Hepatocyte (in vitro differentiated cells): ENCODE measurements around the gene EIF2B1. TPM values are rescaled to one million over a fixed set of nuclear protein-coding genes. Genes with fewer than 3 reads are reported as not detected.

Experiments used
- DNase-seq: peaks from one replicate; pipeline ENCODE4 v3.0.0-alpha.2; 2016; ENCODE audit warnings: low spot score
- H2AFZ ChIP-seq: fragments of 200-600 bp; sonication (generic); 2 replicates; pipeline ENCODE4 v1.6.0; 2016; ENCODE audit warnings: antibody characterized with exemption, mild to moderate bottlenecking
- H3K27ac ChIP-seq: fragments of 200-600 bp; sonication (generic); 2 replicates; pipeline ENCODE4 v1.5.1; 2016; ENCODE audit warnings: mild to moderate bottlenecking
- H3K27me3 ChIP-seq: fragments of 200-600 bp; sonication (generic); 2 replicates; pipeline ENCODE4 v1.6.1; 2016
- H3K36me3 ChIP-seq: fragments of 200-600 bp; sonication (generic); replicated peaks from 2 replicates; pipeline ENCODE4 v1.5.1; 2016; ENCODE audit warnings: low read depth; ENCODE audit not compliant: insufficient read depth
- H3K4me1 ChIP-seq: fragments of 200-600 bp; sonication (generic); 2 replicates; pipeline ENCODE4 v1.5.1; 2016; ENCODE audit warnings: mild to moderate bottlenecking, moderate library complexity; ENCODE audit not compliant: insufficient read depth
- H3K4me2 ChIP-seq: fragments of 200-600 bp; sonication (generic); 2 replicates; pipeline ENCODE4 v1.6.0; 2016
- H3K4me3 ChIP-seq: fragments of 200-600 bp; sonication (generic); 2 replicates; pipeline ENCODE4 v1.5.1; 2016; ENCODE audit warnings: mild to moderate bottlenecking
- H3K79me2 ChIP-seq: fragments of 200-600 bp; sonication (generic); 2 replicates; pipeline ENCODE4 v1.6.0; 2017; ENCODE audit warnings: mild to moderate bottlenecking
- H3K9me2 ChIP-seq: fragments of 200-600 bp; sonication (generic); replicated peaks from 2 replicates; pipeline ENCODE4 v1.6.0; 2017; ENCODE audit warnings: mild to moderate bottlenecking; ENCODE audit not compliant: insufficient read depth
- H3K9me3 ChIP-seq: fragments of 200-600 bp; sonication (generic); 2 replicates; pipeline ENCODE4 v1.5.1; 2016; ENCODE audit warnings: low read depth, mild to moderate bottlenecking
- H4K20me1 ChIP-seq: fragments of 200-600 bp; sonication (generic); 2 replicates; pipeline ENCODE4 v1.6.0; 2016; ENCODE audit warnings: mild to moderate bottlenecking; ENCODE audit not compliant: insufficient read depth, poor library complexity, severe bottlenecking
- CTCF ChIP-seq: fragments of 200-600 bp; sonication (generic); IDR thresholded peaks from 2 replicates; pipeline ENCODE4 v1.5.1; 2016; ENCODE audit warnings: antibody characterized with exemption, mild to moderate bottlenecking; ENCODE audit not compliant: poor library complexity
- EZH2 ChIP-seq: fragments of 200-600 bp; sonication (generic); IDR thresholded peaks from 2 replicates; pipeline ENCODE4 v1.6.1; 2016; ENCODE audit warnings: antibody characterized with exemption, mild to moderate bottlenecking, borderline replicate concordance
- EZH2phosphoT487 ChIP-seq: fragments of 200-600 bp; sonication (generic); IDR thresholded peaks from one replicate; pipeline ENCODE4 v1.6.1; 2018; ENCODE audit warnings: antibody characterized with exemption, mild to moderate bottlenecking, low read depth, moderate library complexity; ENCODE audit not compliant: unreplicated experiment, severe bottlenecking
- WGBS: methylation state at CpG from one replicate; pipeline ENCODE4 v1.1.6; 2016; ENCODE audit warnings: low lambda C conversion rate; ENCODE audit errors: missing lambda C conversion rate; 5-methylcytosine and 5-hydroxymethylcytosine counted together
- polyA plus RNA-seq: library from polyadenylated mRNA; unstranded; fragments of >200 nt; fragmentation: Nextera tagmentation; extraction: Ambion mirVana; gene quantifications from 2 replicates; pipeline ENCODE4 v1.2.1, GENCODE V29; 2016
- total RNA-seq: library from RNA; depleted of rRNA; stranded (reverse); fragments of >200 nt; gene quantifications from 2 replicates; pipeline ENCODE4 v1.2.3, GENCODE V29; 2014

EIF2B1 gene
- total and polyA plus RNA-seq, 2 experiments from 2014 or later: 35.0 to 43.8 TPM

GRCh38 chr12:123657211-123657610 lies 23.7 kb upstream of the EIF2B1 start:
- Histone ChIP-seq H4K20me1 (no peaks in the 10 kb centered on the region), H3K9me3 (no peaks in the 10 kb centered on the region), H3K79me2 (no peaks in the 10 kb centered on the region), H3K9me2 (no peaks in the 10 kb centered on the region), H3K4me3 (no peak overlapping the region), H3K27ac (no peak overlapping the region), H2AFZ (no peak overlapping the region), H3K27me3 (no peaks in the 10 kb centered on the region), H3K36me3 (no peaks in the 10 kb centered on the region), H3K4me2 (no peak overlapping the region), H3K4me1 (no peaks in the 10 kb centered on the region)
- WGBS: 90% methylated on average over 9 of the region's 9 CpGs
- no peak for DNase-seq
- TF ChIP-seq EZH2 (no peak), EZH2phosphoT487 (no peak), CTCF (no peak)

GRCh38 chr12:123656392-123656791 lies 22.9 kb upstream of the EIF2B1 start:
- WGBS: 81% methylated on average over 4 of the region's 4 CpGs

GRCh38 chr12:123655420-123655819 lies 21.9 kb upstream of the EIF2B1 start:
- Histone ChIP-seq H4K20me1 (no peaks in the 10 kb centered on the region), H3K4me3 (no peak overlapping the region), H3K36me3 (no peaks in the 10 kb centered on the region), H3K27ac (no peak overlapping the region), H3K4me1 (no peaks in the 10 kb centered on the region), H3K9me2 (no peaks in the 10 kb centered on the region), H2AFZ (no peak overlapping the region), H3K79me2 (no peaks in the 10 kb centered on the region), H3K4me2 (no peak overlapping the region), H3K9me3 (no peaks in the 10 kb centered on the region), H3K27me3 (no peaks in the 10 kb centered on the region)
- TF ChIP-seq EZH2 (no peak), CTCF (no peak), EZH2phosphoT487 (no peak)
- WGBS: 96% methylated on average over 5 of the region's 5 CpGs
- no peak for DNase-seq

More at GRCh38 chr12:123656392-123656791, 22.9 kb upstream of the EIF2B1 start:
- no peak for DNase-seq
- Histone ChIP-seq H3K27ac (no peak overlapping the region), H3K9me2 (no peaks in the 10 kb centered on the region), H3K9me3 (no peaks in the 10 kb centered on the region), H3K4me1 (no peaks in the 10 kb centered on the region), H4K20me1 (no peaks in the 10 kb centered on the region), H3K4me2 (no peak overlapping the region), H3K79me2 (no peaks in the 10 kb centered on the region), H3K4me3 (no peak overlapping the region), H3K27me3 (no peaks in the 10 kb centered on the region), H2AFZ (no peak overlapping the region), H3K36me3 (no peaks in the 10 kb centered on the region)
- no peak for TF ChIP-seq CTCF
- no peak for TF ChIP-seq EZH2
- no peak for TF ChIP-seq EZH2phosphoT487

- H3K9me2 ChIP-seq: no peaks in the 10 kb centered on the region
- TF ChIP-seq CTCF (no peak), EZH2 (no peak), EZH2phosphoT487 (no peak)
- H3K79me2 ChIP-seq: no peaks in the 10 kb centered on the region
- no peaks in the 10 kb centered on the region for H4K20me1 ChIP-seq
- H3K4me3 ChIP-seq: no peak overlapping the region
- H3K4me2 ChIP-seq: no peak overlapping the region
- H3K9me3 ChIP-seq: no peaks in the 10 kb centered on the region
- DNase-seq: no peak
- H3K4me1 ChIP-seq: no peaks in the 10 kb centered on the region
- no peaks in the 10 kb centered on the region for H3K27me3 ChIP-seq
- H3K36me3 ChIP-seq: no peaks in the 10 kb centered on the region
- H3K27ac ChIP-seq: no peak overlapping the region
- 96% methylated on average over 4 of the region's 4 CpGs for WGBS
- H2AFZ ChIP-seq: no peak overlapping the region
These were observed 20.7 kb upstream of the EIF2B1 start for GRCh38 chr12:123654129-123654701.
